ENCODE results near the gene PSMB11.

The PSMB11 gene

DNA sequence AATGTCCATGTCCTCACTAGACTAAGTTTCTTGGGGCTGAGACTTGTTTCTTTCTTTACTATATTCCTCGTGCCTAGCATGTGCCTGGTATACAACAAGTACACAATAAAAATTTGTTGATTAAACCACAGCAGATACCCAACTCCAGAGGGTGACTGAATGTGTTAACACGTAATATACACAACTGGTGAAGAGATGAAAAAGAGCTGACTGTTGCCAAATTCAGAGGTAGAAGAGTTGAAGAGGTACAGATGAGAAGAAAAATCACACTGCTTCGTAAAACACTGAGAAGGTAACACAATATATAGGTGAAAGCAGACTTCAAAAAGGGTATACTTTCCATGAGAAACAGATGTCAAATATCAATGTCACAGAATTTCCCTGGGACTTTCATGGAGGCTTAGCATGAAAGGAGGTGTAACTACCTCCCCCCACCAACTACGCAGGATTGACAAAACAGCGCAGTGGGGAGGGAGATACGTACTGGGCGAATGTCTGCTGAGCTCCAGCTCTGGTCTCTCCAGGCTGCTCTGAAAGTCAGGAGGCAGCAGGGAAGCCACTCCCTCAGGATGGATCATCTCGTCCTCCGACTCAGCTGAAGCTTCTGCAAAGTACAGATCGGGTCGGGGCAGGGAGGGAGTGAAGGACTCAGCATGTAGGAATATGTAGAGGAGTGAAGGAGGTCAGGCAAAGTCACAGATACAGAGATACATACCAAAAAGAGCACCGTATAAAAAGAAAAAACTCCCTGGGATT is 47.7 kb downstream of the PSMB11 start:
- no peak for DNase-seq

DNA sequence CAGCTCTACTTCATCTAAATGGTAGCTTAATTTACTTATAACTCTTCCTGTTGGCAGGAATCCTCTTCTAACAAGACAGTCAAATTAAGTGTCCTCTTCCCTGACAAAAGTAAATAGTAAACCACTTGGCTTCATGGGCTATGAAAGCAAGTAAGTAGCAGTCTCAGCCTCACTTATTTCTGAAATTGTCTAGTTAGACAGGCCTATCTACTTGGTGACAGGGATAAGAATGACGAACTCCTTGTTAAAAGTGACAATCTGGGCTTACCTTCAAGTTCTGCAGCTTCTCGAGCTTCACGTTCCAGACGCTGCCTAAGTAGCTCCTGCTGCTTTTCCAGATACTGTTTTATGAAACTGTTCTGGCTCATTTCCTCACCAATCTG is 48.2 kb downstream of the PSMB11 start:
- no peak for DNase-seq

DNA sequence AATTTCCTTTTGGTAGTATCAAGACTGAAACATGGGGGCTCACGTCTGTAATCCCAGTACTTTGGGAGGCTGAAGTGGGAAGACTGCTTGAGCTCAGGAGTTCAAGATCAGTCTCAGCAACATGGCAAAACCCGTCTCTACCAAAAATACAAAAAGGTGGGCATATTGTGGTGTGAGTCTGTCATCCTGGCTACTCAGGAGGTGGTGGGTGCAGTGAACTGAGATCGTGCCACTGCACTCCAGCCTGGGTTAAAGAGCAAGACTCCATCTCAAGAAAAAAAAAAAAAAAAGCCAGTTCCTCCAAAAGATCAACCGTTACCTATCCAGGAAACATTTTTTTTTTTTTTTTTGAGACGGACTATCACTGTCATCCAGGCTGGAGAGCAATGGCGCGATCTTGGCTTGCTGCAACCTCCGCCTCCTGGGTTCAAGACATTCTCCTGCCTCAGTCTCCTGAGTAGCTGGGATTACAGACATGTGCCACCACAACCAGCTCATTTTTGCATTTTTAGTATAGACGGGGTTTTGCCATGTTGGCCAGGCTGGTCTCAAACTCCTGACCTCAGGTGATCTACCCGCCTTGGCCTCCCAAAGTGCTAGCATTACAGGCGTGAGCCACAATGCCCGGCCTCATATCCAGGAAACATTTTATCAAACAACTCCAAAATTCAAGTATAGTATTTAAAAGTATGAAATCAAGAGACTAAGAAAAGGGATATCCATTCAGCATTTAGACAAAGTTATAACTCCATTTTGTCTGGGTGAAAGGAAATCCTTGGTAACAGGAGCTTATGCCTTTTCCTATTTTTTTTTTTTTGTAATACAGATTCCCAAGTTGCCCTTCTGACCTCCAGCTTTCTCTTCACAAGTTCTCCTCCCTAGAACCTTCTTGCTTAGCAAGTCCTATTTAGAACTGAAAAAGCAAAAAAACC is 49.5 kb downstream of the PSMB11 start:
- DNase-seq, result no peak

DNA sequence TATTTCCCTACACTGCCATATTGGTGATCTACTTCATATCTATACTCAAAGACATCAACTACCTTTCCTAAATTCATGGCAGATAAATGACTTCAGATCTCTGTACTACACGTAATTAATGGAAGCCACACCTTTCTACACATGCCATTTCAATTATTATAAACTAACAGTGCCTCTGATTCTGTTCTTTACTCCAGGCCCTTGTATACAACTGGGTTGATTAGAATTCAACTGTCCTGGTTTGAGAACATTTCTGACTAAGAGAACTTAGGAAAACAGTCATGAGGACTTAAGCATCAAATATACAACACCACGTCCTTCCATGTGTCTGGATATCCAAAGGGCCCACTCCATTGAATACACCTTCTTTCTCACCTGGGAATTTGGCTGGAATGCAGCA is 51.1 kb downstream of the PSMB11 start:
- no peak for DNase-seq

DNA sequence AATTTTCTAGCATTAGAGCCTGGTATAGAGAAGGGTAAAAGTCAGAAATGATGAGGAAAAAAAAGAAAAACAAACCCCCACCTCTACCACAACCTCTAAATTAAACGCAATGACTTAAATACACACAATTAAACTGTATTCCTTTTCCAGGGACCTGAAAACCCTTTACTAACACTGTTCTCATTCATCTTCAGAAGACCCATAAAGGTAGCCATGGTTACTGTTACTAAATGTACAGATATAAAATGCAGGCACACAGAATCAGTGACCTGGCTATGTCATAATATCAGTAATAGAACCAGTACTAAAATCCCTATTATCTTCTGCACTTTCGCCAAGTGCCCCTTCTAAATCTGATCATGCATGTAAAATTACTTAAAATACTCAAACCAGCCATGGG is 51.5 kb downstream of the PSMB11 start:
- no peak for DNase-seq

All from NCI-H1694 treated with DMSO at 0.1 percent for 48 hours (cell line).